ENCODE results near the gene ACADL.

Gene ACADL

DNA sequence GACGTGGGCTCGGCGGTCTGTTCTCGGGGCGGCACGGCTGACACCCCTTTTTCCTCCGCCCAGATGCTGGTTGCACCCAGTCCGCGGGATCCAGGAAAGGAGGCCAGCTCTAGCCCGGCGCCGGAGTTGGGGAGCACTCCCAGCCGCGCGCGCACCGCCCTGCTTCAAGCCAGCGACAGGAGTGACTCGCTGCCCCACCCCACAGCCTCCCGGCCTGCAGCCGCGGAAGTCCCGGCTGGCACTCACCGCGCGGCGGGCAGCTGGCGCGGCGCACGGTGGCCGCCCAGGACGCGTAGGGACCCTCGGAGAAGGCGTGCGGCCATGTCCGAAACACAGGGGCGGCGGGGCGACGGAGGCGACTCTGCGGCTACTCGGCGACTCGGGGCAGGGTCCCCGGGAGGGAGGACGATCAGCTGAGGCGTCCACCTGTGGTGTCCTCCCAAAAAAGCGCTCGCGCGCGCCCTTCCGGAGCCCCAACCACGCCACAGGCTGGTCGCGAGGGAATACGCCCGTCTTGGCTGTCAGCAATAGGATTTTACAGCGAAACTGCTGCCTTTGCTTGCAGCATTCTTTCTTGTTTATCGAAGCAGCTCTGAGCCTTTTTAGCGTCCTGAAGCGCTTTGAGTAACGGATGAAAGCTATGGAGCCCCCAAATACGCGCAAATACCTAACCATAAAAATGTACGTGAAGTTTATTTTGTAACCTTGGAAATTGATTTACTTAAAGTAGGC lies at the start of gene ACADL:
Gene ACADL (minus strand): TSS at position 507 of the 732 bp plus-strand sequence. CDS start 184 bp downstream, at position 323.
- peak in 1 of 2 donors; percentile 32 for ATAC-seq

DNA sequence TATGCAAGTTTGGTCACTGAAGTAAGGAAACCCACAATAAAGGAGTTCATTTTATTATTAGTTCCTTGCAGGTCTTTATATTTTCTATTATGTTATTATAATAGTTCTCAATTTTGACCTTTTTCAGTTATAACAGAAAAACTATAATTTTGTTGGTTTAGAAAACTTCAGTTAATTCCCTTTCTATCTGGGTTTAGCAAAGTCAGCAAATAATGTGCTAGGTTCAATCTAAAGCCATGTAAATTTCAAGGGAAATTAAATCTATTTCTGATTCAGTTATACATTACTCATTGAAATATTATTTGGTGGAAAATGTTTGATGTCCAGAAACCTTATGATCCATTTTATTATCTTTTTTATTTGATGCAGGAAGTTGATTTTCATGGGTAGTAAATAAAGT lies 46.1 kb upstream of the ACADL start:
- ATAC-seq: no peak

DNA sequence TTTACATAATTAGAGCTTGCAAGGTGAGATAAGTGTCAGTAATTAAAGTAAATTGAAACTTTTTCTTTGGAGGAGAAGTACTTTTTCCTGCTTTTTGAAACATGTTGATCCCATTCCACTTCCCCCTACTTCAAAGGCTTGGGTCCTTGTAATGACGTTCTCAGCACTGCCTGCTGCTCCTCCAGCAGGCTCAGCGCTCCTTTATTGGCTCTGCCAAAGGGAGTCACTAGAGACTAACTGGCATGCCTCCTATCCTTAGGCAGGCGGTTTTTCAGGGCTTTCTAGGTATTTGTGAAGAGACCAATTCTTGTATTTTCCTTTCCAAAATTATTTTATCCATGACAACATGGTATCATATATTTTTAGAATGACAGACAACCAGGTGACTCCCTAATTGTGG lies 43.9 kb upstream of the ACADL start:
- ATAC-seq: no peak

DNA sequence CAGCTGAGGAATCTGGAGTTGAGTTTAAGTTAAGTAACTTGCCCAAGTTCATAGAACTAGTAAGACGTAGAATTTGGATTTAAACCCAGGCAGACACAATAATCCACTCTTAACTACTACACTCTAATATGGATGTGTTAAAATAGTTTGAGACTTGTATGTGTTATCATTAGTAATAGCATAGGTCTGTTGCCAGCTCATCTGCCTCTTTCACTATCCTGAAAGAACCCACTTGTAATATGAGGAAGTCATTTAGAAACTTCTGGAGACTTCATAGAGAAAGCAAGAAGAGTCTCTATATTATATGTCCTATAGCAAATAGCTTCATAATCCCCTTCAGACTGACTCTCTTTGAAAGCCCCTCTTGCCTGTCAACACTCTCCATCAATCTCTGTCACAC lies 43.0 kb upstream of the ACADL start:
- no peak for ATAC-seq

DNA sequence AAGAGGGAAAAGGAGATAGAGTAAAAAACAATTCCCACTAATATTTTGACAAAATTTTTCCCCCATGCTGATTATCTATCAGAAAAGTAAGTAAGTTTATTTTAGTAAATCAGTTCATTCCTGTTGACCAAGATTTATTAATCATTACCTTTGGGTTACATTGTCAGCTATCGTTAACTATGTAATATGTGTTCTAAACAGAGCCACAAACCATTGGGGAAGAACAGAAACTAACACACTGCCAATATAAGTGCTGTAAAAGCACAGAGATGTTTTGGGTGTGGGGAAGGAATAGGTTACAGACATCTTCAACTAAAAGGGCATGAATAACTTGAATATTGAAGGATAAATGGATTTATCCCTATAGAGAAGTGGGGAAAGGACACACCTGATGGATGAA lies 42.5 kb upstream of the ACADL start:
- no peak for ATAC-seq

DNA sequence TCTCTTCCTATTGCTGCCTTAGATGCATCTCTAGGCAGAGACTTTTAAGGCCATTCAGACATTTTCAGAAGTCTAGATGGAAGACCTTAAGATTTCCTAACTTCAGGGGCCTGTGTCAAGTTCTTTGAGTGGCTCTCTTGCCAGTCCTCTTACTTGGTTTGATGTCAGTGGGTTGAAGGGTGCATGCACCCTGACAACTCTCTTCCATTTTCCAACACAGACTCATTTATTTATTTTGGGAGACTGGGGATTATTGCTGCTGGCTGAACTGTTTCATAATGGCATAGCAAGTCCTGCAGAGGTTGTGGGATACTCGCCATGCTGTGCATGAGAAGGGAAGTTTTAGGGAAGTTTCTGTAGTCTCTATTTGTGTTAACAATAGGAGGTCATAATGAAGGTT lies 39.0 kb upstream of the ACADL start:
- no peak for ATAC-seq

DNA sequence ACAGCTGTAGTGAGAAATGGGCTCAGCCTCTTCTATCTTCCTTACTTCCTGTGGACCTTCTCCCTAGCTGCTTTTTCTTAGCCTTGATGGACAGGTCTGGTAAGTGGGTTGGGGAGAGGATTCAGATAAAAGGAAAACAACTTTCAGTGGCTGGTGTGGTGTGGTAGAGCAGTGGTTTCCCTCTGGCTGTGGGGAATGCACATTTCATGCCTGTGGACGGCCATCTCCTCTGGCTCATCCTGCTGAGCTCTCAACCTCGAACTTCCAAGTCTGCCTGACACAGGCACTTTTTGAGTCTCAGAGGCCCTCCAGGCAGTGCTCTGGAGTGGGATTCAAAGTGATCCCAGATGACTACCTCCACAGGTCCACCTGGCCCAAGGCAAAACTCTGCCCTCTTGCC lies 38.6 kb upstream of the ACADL start:
- no peak for ATAC-seq

DNA sequence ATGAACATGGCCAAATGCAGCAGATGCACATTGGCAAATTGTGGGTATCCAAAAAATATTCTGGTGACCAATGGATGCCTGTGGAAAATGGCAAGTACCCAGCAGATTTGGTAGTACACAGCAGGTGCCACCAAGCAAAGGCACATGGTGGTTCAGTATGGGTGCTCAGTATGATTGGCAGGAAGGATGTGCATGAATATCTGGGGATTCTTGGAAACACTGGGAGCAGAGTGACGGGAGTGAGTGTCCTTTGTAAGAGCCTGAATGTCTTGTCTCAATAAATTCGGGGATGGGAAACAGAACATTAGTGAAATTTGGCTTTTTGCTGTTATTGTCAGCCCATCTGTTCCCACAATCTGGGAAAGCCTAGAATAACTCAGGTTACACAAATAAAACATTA lies 36.8 kb upstream of the ACADL start:
- ATAC-seq: no peak

DNA sequence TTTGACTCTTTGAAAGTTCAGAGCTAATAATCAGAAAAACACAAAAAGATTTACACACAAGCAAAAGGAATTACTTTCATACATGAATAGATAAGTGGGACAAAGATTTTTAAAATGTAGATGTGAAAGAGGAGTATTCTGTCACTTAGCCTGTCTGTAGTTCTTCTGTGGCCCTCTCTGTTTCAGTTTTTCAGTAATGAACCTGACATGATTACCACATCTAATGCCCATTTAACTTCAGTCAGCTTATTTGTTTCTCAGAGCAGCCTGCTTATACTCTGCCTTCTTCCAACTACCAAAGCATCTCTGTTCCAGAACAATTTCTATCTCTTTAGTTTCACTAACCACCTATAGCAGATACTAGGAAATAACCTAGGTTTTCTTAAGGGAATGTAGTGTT lies 34.4 kb upstream of the ACADL start:
- no peak for ATAC-seq

DNA sequence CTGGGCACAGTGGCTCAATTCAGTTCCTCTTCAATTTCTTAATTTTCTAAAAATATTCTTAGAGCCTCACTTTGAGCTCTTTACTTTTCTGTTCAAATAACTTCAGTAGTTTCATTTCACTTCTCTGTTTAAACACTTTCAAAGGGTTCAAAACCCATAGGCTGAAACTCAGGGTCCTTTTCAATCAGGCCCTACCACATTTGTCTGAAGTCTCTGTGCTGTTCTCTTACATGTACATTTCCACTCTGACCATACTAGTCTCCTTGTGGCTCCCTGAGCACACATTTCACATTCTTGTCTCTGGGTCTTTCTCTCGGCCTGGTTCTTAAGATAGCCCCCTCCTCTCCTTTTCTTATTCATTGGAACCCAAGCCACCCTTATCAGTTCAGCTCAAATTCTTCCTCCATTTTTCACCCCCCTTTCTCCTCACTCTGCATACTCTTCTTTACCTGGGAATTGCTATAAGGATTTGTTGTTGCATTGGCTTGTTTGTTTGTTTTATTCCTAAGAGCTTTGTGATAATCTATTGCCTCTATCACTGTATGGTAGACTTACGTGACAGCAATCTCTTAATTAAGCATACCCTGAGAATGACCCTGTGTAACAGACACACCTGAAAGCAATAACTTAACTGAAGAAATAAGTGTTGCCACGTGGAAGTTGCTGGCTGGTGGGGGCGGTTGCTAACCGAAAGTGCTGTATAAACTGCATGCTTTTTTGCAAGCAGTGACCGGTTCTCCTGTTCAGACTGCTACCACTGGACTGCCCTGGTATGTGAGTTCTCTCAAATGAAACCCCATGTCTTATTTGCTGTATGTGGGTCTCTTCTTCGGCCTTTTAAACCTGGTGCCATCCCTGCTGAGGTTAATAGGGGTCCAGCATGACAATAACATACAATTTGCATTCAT lies 27.7 kb upstream of the ACADL start:
- no peak for ATAC-seq

DNA sequence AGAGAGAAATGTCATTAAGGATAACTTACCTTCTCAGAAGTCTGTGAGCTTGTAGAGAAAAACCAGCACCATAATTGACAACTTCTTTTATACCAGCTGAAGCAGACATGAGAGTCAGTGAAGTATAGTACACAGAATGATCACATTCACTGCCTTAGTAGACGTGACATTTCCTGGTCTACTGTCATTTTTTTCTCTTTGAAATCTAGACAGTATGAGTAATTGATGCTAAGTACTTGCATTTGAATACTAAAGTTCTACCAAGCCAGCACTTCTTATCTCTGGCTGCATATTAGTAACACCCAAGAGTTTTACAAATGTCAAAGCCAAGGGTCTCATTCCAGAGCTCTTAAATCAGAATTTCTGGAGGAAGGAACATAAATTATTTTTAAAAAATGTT lies 25.4 kb upstream of the ACADL start:
- ATAC-seq: no peak

DNA sequence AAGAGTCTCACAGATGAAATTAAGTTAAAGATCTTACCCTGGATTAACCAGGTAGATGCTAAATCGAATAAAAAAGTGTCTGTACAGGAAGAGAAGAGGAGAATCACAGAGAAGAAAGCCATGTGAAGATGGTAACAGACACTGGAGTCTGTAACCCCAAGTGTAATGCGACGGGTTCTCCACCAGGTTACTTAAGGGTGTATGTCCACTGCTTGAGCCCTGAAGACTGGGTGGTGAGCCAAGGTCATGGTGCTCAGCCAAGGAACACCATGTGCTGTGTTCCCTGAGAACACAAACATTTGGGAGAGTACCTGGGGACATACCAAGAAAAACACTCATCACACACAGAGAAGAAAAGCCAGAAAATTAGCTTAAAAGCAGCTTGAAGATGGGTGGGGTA lies 8.2 kb upstream of the ACADL start:
- no peak for ATAC-seq

DNA sequence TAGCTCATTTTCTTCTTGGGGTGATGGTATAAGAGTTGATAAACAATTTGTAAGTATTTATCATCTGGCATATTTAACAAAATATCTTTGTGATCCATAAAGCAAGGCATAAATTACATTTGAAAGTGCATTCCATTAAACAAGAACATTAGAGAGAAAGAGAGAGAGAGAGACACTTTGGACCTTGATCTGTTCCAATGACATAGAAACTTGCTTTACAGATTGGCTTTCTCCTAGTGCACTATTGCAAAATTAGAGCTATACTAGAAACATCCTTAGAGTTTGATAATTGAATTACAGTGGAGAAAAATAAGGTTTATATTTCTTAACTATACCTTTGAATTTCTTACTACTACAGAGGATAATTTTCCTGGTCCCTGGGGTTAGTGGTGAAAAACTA lies 5.7 kb upstream of the ACADL start:
- no peak for ATAC-seq

DNA sequence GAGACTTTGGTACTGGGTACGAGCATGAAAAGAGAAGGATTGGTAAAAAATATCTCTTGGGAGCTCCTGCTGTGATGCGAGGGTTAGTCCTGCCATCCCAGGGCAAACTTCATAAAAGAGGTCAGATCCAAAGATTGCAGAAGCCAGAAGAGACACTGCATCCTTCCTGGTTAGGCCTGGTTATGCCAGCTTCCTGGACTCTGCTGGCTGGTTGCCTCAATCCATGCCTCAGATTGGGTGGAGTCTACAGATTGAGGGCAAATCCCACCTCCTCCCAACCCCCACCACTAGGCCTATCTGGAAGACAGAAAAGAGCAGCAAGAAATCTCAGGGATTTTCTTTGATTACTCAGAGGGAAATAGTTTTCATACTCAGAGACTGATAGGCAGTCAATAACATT lies 5.3 kb upstream of the ACADL start:
- no peak for ATAC-seq

DNA sequence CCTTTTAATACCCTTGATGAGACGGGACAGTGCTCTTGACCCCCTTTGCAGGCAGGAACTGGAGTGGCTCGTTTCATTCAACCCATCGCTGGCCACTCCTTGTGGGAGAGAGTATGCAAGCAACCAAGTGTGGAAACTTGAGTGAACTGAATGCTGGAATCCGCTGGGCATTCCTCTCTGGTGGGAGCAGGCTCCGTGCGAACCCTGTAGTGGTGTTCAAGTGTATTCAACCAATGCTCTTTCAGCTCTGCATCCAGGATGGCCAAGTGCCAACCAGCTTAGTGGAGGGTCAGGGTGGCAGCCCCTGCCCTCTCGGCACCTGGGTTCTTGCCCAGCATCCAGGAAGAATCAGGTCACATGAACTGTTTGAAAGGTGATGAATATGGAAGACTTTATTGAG lies 3.3 kb upstream of the ACADL start:
- ATAC-seq: no peak

DNA sequence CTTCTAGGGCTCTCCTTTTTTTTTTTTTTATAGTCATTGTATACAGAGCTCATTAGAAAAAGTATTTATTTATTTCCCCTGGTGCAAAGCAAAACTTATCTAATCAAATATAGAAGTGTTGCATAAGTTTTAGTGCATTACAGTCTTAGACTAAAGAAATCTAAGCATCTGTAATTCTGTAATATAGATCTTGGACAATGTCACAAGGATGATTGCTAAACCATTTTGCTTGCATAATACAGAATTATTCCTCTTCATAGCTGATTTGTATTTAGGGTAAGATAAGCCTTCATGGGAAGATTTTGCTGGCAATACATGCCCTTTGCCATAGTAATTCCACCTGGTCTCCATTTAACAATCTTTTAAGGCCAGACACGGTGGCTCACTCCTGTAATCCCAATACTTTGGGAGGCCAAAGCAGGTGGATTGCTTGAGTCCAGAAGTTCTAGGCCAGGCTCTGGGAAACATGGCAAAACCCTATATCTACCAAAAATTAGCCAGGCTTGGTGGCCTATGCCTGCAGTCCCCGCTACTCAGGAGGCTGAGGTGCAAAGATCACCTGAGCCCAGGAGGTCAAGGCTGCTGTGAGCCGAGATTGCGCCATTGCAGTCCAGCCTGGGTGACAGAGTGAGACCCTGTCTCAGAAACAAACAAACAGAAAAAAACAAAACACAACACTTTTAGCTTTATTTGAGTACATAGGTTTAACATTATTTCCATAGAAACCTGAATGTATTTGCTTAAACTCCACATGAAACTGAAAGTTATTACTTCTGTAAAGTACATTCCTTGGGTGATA lies 2.2 kb upstream of the ACADL start:
- no peak for ATAC-seq

DNA sequence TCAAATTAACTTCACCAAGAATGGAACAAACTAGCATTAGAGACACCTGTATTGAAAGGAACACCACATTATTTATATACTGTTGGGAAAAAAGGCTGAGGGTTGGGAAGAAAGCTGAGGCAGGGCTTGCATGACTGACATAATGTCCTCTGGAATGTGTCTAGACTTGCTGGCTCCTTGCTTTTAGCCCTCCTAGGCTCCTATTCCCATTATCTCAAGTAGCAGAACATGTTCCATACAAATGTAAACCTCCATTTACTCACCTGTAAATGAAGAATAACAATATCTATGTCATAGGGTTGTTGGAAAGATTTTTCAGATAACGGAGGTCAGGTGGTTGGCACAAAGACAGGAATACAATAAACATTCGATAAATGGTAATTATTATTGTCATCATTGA lies 976 bp upstream of the ACADL start:
- no peak for ATAC-seq

DNA sequence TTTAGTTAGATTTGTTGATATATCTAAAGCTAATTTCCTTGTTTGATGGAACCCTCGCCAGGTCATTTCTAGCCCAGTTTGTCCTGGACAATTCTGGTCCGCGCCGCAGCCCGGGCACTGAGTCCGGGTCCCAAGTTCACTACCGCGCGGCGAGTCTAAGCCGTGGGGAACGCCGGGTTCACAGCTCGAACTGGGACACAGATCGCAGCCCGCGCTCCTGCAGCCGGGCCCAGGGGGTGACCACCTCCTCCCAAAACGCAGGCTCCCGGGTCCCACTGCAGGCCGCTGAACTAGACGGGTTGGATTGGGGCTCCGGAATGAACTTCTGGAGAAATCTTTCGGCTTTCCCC lies 681 bp downstream of the ACADL start:
- ATAC-seq: no peak

DNA sequence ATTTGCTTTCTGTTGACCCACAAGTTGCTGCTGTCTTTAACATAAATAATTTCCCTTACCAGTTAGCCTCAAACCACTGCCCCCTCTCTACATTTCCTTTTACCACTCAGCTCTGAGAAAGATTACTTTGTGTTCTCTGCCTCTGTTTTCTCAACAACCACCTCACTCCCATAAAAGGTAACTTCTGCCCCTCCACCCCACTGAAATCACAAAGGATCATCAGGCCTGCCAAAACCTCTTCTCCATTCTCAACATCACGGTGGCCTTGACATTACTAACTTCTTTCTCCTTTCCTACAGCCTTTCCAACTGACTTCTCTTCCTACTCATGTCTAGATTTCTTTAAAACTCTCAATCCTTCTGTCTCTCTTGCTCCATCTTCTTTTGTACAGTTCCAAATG lies 10.1 kb downstream of the ACADL start:
- no peak for ATAC-seq

DNA sequence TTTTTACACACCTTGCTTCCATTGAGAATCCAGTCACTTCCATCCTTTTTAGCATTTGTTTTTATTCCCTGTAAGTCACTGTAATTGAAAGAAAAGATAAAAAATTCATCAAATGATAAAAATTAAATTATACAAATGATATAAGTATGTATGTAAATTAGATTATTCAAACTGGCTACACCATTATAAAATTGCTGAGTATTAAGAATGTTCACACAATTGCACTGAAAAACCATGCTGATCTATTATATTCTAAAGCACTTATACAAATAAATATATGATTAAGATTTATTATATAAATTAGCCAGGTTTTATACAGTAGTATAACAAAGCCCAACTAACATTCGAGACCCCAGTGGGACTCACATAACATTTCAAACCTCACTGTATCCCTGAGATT lies 15.1 kb downstream of the ACADL start:
- no peak for ATAC-seq

DNA sequence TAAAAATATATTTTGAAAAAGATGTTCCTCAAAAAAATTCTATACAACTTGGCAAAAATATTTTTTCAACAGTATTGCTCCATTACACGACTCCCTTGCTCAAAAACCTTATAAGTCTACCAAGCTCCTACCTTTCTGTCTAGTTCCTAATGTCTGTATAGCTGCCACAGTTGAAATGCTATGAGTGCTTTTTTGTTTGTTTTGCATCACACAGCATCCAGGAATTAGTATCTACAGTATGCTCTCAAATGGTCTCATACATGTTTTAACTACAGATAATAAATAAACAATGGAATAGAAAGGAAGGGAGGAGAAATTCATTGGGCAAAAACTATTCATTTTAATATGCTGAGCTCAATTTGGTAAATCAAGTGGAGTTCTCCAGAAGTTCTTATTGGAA lies 17.3 kb downstream of the ACADL start:
- ATAC-seq: no peak

DNA sequence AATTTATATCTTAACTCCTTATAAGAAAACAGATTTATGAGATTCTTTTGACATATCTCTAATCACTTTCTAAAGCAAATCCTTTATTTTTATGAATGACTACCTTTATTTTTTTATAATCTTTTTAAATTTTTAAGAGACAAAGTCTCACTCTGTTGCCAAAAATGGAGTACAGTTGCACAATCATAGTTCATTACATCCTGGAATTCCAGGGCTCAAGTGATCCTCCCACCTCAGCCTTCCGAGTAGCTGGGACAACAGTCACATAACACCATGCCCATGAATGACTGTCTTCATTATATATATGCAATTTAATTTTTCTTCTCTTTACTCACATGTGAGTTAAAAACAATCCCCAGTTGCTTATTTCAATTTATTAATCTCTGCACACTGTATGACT lies 21.7 kb downstream of the ACADL start:
- no peak for ATAC-seq

DNA sequence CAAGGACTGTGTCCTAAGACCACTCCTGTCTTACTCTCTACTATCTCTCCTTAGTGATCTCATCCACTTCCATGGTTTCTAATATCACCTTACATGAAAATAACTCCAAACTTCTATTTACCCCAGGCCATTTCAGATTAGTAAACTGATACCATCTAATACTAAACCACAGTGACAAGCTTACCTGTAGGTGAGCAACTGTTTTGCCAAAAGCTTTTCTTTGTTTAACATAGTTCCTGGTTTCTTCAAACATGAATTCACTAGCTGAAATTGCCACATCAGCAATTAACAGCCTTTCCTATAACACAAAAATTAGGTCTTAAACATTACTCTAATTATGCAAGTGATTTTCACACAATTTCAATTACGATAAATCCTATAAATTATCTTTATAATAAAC lies 22.1 kb downstream of the ACADL start:
- ATAC-seq: no peak

DNA sequence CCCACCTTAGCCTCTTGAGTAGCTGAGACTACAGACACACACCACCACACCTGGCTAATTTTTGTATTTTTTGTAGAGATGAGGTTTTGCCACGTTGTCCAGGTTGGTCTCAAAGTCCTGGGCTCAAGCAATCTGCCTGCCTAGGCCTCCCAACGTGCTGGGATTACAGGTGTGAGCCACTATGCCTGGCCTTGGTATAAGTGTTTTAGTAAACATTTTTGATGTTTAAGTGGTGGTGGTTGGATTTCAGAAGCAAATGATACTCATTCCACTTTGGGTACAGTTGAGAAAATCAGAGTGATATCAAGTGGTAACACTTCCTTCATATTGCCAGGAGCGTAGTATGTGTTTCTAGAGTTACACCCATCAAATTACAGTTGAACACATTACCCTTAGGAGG lies 25.4 kb downstream of the ACADL start:
- ATAC-seq: no peak

Measured in activated CD4-positive, CD25-positive, alpha-beta regulatory T cell treated with anti-CD3 and anti-CD28 coated beads, Interleukin-2, amount 50 U/mL, for 24 hours (primary cell).